ENCODE results near the gene DIAPH1.

The DIAPH1 gene

DNA sequence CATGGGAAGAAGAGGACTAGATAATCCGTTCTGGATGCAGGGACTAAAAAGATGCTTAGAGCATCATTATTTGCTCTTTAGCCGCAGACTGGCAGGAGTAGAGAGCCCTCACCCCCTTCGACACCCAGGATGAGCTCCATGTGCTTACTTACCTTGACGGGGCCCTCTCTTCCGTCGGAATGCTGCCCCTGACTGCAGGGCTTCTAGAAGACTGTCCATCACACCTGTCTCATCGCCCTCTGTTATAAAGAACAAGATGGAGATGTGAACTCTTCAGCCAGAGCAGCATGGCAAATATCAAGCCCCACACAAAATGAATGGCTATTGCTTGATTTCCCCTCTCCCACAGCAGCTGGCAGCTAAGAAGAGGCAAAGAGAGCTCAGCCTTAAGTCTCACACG, 94.8 kb downstream of the DIAPH1 start:
- no peak overlapping the region for H3K9ac ChIP-seq (ENCODE audit: low read depth, low read length, poor library complexity, severe bottlenecking)
- H2AFZ ChIP-seq (ENCODE audit: low read length) = no peak overlapping the region
- H3K4me1 ChIP-seq (ENCODE audit: insufficient read depth, low read length, poor library complexity, severe bottlenecking) = no peaks in the 10 kb centered on the region
- no peaks in the 10 kb centered on the region for H3K27me3 ChIP-seq (ENCODE audit: insufficient read depth, low read length, poor library complexity, severe bottlenecking)
- H3K36me3 ChIP-seq (ENCODE audit: insufficient read depth, low read length) = peaks cover 100% of the 10 kb centered on the region
- no peaks in the 10 kb centered on the region for H3K9me3 ChIP-seq (ENCODE audit: insufficient read depth, low read depth, low read length)
- H3K79me2 ChIP-seq (ENCODE audit: insufficient read depth, low read length) = no peaks in the 10 kb centered on the region
- H3K4me2 ChIP-seq (ENCODE audit: low read depth, low read length, poor library complexity, severe bottlenecking) = no peak overlapping the region
- no peaks in the 10 kb centered on the region for H3K9me2 ChIP-seq (replicated peaks; ENCODE audit: low read depth, low read length)
- H4K20me1 ChIP-seq (ENCODE audit: insufficient read depth, low read length, poor library complexity, severe bottlenecking) = no peaks in the 10 kb centered on the region
- no peaks in the 10 kb centered on the region for H3F3A ChIP-seq (ENCODE audit: low read depth)
- TF ChIP-seq, protein P1, sequence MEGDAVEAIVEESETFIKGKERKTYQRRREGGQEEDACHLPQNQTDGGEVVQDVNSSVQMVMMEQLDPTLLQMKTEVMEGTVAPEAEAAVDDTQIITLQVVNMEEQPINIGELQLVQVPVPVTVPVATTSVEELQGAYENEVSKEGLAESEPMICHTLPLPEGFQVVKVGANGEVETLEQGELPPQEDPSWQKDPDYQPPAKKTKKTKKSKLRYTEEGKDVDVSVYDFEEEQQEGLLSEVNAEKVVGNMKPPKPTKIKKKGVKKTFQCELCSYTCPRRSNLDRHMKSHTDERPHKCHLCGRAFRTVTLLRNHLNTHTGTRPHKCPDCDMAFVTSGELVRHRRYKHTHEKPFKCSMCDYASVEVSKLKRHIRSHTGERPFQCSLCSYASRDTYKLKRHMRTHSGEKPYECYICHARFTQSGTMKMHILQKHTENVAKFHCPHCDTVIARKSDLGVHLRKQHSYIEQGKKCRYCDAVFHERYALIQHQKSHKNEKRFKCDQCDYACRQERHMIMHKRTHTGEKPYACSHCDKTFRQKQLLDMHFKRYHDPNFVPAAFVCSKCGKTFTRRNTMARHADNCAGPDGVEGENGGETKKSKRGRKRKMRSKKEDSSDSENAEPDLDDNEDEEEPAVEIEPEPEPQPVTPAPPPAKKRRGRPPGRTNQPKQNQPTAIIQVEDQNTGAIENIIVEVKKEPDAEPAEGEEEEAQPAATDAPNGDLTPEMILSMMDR (conservative IDR thresholded peaks at IDR 0.05; ENCODE audit: low read length) = no peak
- no peak for TF ChIP-seq EZH2phosphoT487 (IDR thresholded peaks at IDR 0.05; ENCODE audit: borderline replicate concordance)
- H3K4me3 ChIP-seq (ENCODE audit: low read length, poor library complexity, severe bottlenecking) = no peak overlapping the region

DNA sequence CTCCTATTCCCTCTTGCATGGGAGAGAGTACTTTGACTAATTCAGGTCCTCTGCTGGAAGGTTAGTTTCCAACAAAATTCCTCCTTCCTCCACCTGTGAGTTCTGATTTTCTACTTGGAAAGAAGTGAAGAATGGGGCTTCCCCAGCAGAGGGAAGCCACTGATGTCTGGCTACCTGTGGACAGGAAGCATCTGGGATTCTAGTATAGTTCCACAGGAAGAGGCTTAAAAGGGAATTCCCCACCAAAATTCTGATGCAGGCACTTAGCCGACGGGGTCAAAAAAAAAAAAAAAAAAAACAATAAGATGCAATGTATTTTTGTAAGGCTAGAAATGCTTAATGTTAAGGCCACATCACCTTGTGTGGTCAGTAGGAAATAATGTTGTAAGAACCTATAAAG, 96.5 kb downstream of the DIAPH1 start:
- Histone ChIP-seq H3K4me1 (ENCODE audit: insufficient read depth, low read length, poor library complexity, severe bottlenecking) (no peaks in the 10 kb centered on the region), H3K4me3 (ENCODE audit: low read length, poor library complexity, severe bottlenecking) (no peak overlapping the region), H3K79me2 (ENCODE audit: insufficient read depth, low read length) (no peaks in the 10 kb centered on the region), H3K4me2 (ENCODE audit: low read depth, low read length, poor library complexity, severe bottlenecking) (no peak overlapping the region), H2AFZ (ENCODE audit: low read length) (no peak overlapping the region), H3K9me2 (replicated peaks; ENCODE audit: low read depth, low read length) (no peaks in the 10 kb centered on the region), H3K27me3 (ENCODE audit: insufficient read depth, low read length, poor library complexity, severe bottlenecking) (no peaks in the 10 kb centered on the region), H3F3A (ENCODE audit: low read depth) (no peaks in the 10 kb centered on the region), H3K9ac (ENCODE audit: low read depth, low read length, poor library complexity, severe bottlenecking) (no peak overlapping the region), H4K20me1 (ENCODE audit: insufficient read depth, low read length, poor library complexity, severe bottlenecking) (no peaks in the 10 kb centered on the region), H3K36me3 (ENCODE audit: insufficient read depth, low read length) (peaks cover 100% of the 10 kb centered on the region), H3K9me3 (ENCODE audit: insufficient read depth, low read depth, low read length) (no peaks in the 10 kb centered on the region)
- TF ChIP-seq, protein P1 (conservative IDR thresholded peaks at IDR 0.05; ENCODE audit: low read length) = no peak
- no peak for TF ChIP-seq EZH2phosphoT487 (IDR thresholded peaks at IDR 0.05; ENCODE audit: borderline replicate concordance)

DNA sequence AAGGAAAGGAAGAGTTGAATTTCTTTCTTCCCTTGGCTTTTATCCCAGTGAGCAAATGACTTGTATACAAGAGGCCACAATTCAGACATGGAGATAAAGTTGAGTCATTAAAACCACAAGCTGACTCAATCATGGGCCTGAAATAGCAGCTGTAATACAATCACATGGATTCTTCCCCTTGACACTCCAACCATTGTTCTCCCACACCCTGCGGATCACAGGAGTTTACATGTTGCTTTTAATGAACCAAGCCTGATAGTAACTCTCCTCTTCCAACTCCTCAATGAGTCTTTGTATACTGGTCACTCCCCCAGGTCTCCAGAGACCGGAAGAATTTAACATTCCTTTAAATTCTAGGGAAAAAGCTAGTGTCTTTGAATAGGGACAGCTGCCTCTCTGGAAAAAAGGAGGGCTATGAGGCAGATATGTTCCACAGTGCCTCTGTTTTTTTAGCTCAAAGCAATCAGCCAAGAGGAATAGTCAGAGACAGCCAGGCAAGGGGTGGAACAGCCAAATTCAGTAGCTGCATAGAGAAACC, 97.5 kb downstream of the DIAPH1 start:
- Histone ChIP-seq H3F3A (ENCODE audit: low read depth) (no peaks in the 10 kb centered on the region), H3K4me1 (ENCODE audit: insufficient read depth, low read length, poor library complexity, severe bottlenecking) (no peaks in the 10 kb centered on the region), H3K9me3 (ENCODE audit: insufficient read depth, low read depth, low read length) (no peaks in the 10 kb centered on the region), H3K4me3 (ENCODE audit: low read length, poor library complexity, severe bottlenecking) (no peak overlapping the region), H4K20me1 (ENCODE audit: insufficient read depth, low read length, poor library complexity, severe bottlenecking) (no peaks in the 10 kb centered on the region), H3K9ac (ENCODE audit: low read depth, low read length, poor library complexity, severe bottlenecking) (no peak overlapping the region), H3K9me2 (replicated peaks; ENCODE audit: low read depth, low read length) (no peaks in the 10 kb centered on the region), H3K4me2 (ENCODE audit: low read depth, low read length, poor library complexity, severe bottlenecking) (no peak overlapping the region), H3K36me3 (ENCODE audit: insufficient read depth, low read length) (peaks cover 100% of the 10 kb centered on the region; the same call in 1 of the 2 replicates), H3K27me3 (ENCODE audit: insufficient read depth, low read length, poor library complexity, severe bottlenecking) (no peaks in the 10 kb centered on the region), H2AFZ (ENCODE audit: low read length) (no peak overlapping the region), H3K79me2 (ENCODE audit: insufficient read depth, low read length) (no peaks in the 10 kb centered on the region)
- no peak for TF ChIP-seq EZH2phosphoT487 (IDR thresholded peaks at IDR 0.05; ENCODE audit: borderline replicate concordance)
- TF ChIP-seq, protein P1 (conservative IDR thresholded peaks at IDR 0.05; ENCODE audit: low read length) = no peak
